PC-3 (cell line): Measurements from ENCODE around the gene MLEC. TPM values are rescaled to one million over a fixed set of nuclear protein-coding genes. Genes with fewer than 3 reads are reported as not detected.
A peak's percentile ranks its signal among the peaks of the same experiment; 100 is the strongest.

ENCODE experiments used
- ATAC-seq: fragments of 200-7000 bp; cut with Tn5 transposase; 2 replicates; pipeline ENCODE4 v1.9.1; 2020; ENCODE audit warnings: mild to moderate bottlenecking, moderate library complexity
- BruUV-seq: library from RNA; stranded (reverse); fragments of 400-500 nt; replicated peaks from 2 replicates; lab custom pipeline; 2021; lab: Mats Ljungman, UMichigan
- CTCF ChIA-PET: fragments of 300-600 bp; sonication (Branson Sonifier 250); formaldehyde crosslinking; loops from one replicate; lab custom pipeline; 2022; ENCODE audit warnings: antibody characterized with exemption; lab: Charles Lee
- POLR2A ChIA-PET: fragments of 300-600 bp; sonication (Branson Sonifier 250); formaldehyde crosslinking; loops from one replicate; lab custom pipeline; 2022; ENCODE audit warnings: antibody characterized with exemption; ENCODE audit not compliant: unreplicated experiment; lab: Charles Lee
- DNase-seq: peaks from one replicate; pipeline ENCODE4 v3.0.0-alpha.2; 2015
- H2AFZ ChIP-seq: fragments of 300-600 bp; sonication (generic); 2 replicates; pipeline ENCODE4 v1.6.0; 2016; ENCODE audit warnings: antibody characterized with exemption, low read length
- H3F3A ChIP-seq: fragments of 300-600 bp; sonication (generic); one replicate; pipeline ENCODE4 v1.6.0; 2017; ENCODE audit warnings: antibody characterized with exemption, low read length, control low read depth, mild to moderate bottlenecking; ENCODE audit not compliant: unreplicated experiment
- H3K27ac ChIP-seq: fragments of 300-600 bp; sonication (generic); 2 replicates; pipeline ENCODE4 v1.5.1; 2016; ENCODE audit warnings: mild to moderate bottlenecking, low read length
- H3K27me3 ChIP-seq: fragments of 300-600 bp; sonication (generic); 2 replicates; pipeline ENCODE4 v1.6.1; 2016; ENCODE audit warnings: low read length, mixed read lengths
- H3K36me3 ChIP-seq: fragments of 300-600 bp; sonication (generic); 2 replicates; pipeline ENCODE4 v1.6.1; 2016; ENCODE audit warnings: low read depth, mixed run types, low read length, mixed read lengths
- H3K4me1 ChIP-seq: fragments of 300-600 bp; sonication (generic); 2 replicates; pipeline ENCODE4 v1.5.1; 2016; ENCODE audit warnings: low read length; ENCODE audit not compliant: insufficient read depth
- H3K4me2 ChIP-seq: fragments of 300-600 bp; sonication (generic); 2 replicates; pipeline ENCODE4 v1.6.0; 2016; ENCODE audit warnings: low read length
- H3K4me3 ChIP-seq: fragments of 300-600 bp; sonication (generic); 2 replicates; pipeline ENCODE4 v1.5.1; 2016; ENCODE audit warnings: mild to moderate bottlenecking, low read length, mixed read lengths
- H3K79me2 ChIP-seq: fragments of 300-600 bp; sonication (generic); 2 replicates; pipeline ENCODE4 v1.6.1; 2017; ENCODE audit warnings: low read length, mixed read lengths
- H3K9ac ChIP-seq: fragments of 300-600 bp; sonication (generic); 2 replicates; pipeline ENCODE4 v1.6.0; 2016; ENCODE audit warnings: mild to moderate bottlenecking, low read length
- H3K9me2 ChIP-seq: fragments of 300-600 bp; sonication (generic); replicated peaks from 2 replicates; pipeline ENCODE4 v1.6.1; 2016; ENCODE audit warnings: mixed run types, low read length, mixed read lengths
- H3K9me3 ChIP-seq: fragments of 300-600 bp; sonication (generic); 2 replicates; pipeline ENCODE4 v1.6.1; 2016; ENCODE audit warnings: low read length, mixed read lengths
- H4K20me1 ChIP-seq: fragments of 300-600 bp; sonication (generic); 2 replicates; pipeline ENCODE4 v1.6.1; 2016; ENCODE audit warnings: low read length, mixed read lengths
- CTCF ChIP-seq: fragments of 300-600 bp; sonication (generic); conservative IDR thresholded peaks from 2 replicates; pipeline ENCODE4 v1.5.1; 2017; ENCODE audit warnings: antibody characterized with exemption, low read depth, mild to moderate bottlenecking, low read length
- EZH2 ChIP-seq: fragments of 300-600 bp; sonication (generic); IDR thresholded peaks from one replicate; pipeline ENCODE4 v1.6.1; 2017; ENCODE audit warnings: antibody characterized with exemption, mild to moderate bottlenecking, low read length; ENCODE audit not compliant: unreplicated experiment
- EZH2phosphoT487 ChIP-seq: fragments of 300-600 bp; sonication (generic); IDR thresholded peaks from 2 replicates; pipeline ENCODE4 v1.6.1; 2018; ENCODE audit warnings: mild to moderate bottlenecking, antibody characterized with exemption, low read length, borderline replicate concordance
- intact Hi-C: fragments of 100-400 bp; cut with micrococcal nuclease; formaldehyde crosslinking; loops from 2 replicates; pipeline ENCODE4 v1.9.0; 2023
- total RNA-seq: library from RNA; depleted of rRNA; stranded (reverse); fragments of >200 nt; gene quantifications from 2 replicates; pipeline ENCODE4 v1.2.3, GENCODE V29; 2014

The MLEC gene
- total RNA-seq, 1 experiment from 2014 or later = 158 TPM

GRCh38 chr12:120725151-120725658, 38.3 kb downstream of the MLEC start:
- Histone ChIP-seq H3K4me3 (peak overlapping the region; percentile 71), H3K4me1 (peaks cover 14% of the 10 kb centered on the region), H3K4me2 (peak overlapping the region; percentile 86), H4K20me1 (no peaks in the 10 kb centered on the region), H3K36me3 (peaks cover 29% of the 10 kb centered on the region), H3K9ac (no peak overlapping the region), H2AFZ (peak overlapping the region; percentile 72), H3F3A (no peaks in the 10 kb centered on the region), H3K27ac (no peak overlapping the region), H3K27me3 (no peaks in the 10 kb centered on the region), H3K9me2 (no peaks in the 10 kb centered on the region), H3K79me2 (no peaks in the 10 kb centered on the region), H3K9me3 (no peaks in the 10 kb centered on the region)
- TF ChIP-seq EZH2phosphoT487 (no peak), EZH2 (no peak), CTCF (no peak)
- intact Hi-C loops = no loop called here
- CTCF ChIA-PET = interaction anchor here (0.5 kb wide), 1 partner anchor 60 kb away, joined by 5 read pairs; no protein-coding TSS in a partner anchor
- no TSS peak for BruUV-seq
- ATAC-seq = no peak
- POLR2A ChIA-PET = no interaction called here
- no peak for DNase-seq

GRCh38 chr12:120725659-120726509, 38.9 kb downstream of the MLEC start, which contains the start of gene ACADS:
Gene ACADS, plus strand, starts transcription at chr12:120725826. Its CDS starts 60 bp downstream, at chr12:120725886.
- Histone ChIP-seq H3K9me2 (no peaks in the 10 kb centered on the region), H3K36me3 (peaks cover 25% of the 10 kb centered on the region), H3K4me2 (peak within 1 kb of the TSS; percentile 86), H3K4me3 (peak within 1 kb of the TSS; percentile 71), H3F3A (no peaks in the 10 kb centered on the region), H3K27me3 (no peaks in the 10 kb centered on the region), H3K4me1 (peaks cover 7% of the 10 kb centered on the region), H3K9me3 (no peaks in the 10 kb centered on the region), H4K20me1 (no peaks in the 10 kb centered on the region), H3K9ac (peak within 1 kb of the TSS; percentile 61), H3K27ac (no peak within 1 kb of the TSS), H3K79me2 (no peaks in the 10 kb centered on the region), H2AFZ (peak within 1 kb of the TSS; percentile 72)
- ChIA-PET CTCF (interaction anchor here (0.5 kb wide), 1 partner anchor 60 kb away, joined by 5 read pairs; no protein-coding TSS in a partner anchor), POLR2A (no interaction called here)
- no TSS peak for BruUV-seq
- intact Hi-C loops = no loop called here
- peak; percentile 98 for ATAC-seq
- DNase-seq = peak; percentile 80
- no peak for TF ChIP-seq EZH2
- no peak for TF ChIP-seq CTCF
- TF ChIP-seq EZH2phosphoT487 = no peak

- ChIA-PET CTCF (no interaction called here), POLR2A (no interaction called here)
- intact Hi-C loops = no loop called here
- Histone ChIP-seq H3K9ac (no peak overlapping the region), H3K27me3 (no peaks in the 10 kb centered on the region), H3K4me3 (peak overlapping the region; percentile 71; the same call in 1 of the 2 replicates), H3K9me3 (no peaks in the 10 kb centered on the region), H3K36me3 (peaks cover 19% of the 10 kb centered on the region), H3K79me2 (no peaks in the 10 kb centered on the region), H2AFZ (no peak overlapping the region), H3K27ac (no peak overlapping the region), H3K4me2 (peak overlapping the region; percentile 86), H3K4me1 (peaks cover 6% of the 10 kb centered on the region), H3F3A (no peaks in the 10 kb centered on the region), H4K20me1 (no peaks in the 10 kb centered on the region), H3K9me2 (no peaks in the 10 kb centered on the region)
- TF ChIP-seq CTCF (no peak), EZH2 (no peak)
- DNase-seq (no peak), ATAC-seq (no peak)
- BruUV-seq = TSS peak; percentile 26
Observed at GRCh38 chr12:120726510-120726793, 39.5 kb downstream of the MLEC start.
